Fibroblast of lung (primary cell): Measurements from ENCODE around the gene GHRH. TPM values are rescaled to one million over a fixed set of nuclear protein-coding genes. Genes with fewer than 3 reads are reported as not detected.

Source experiments
- DNase-seq, 2 donors: peaks; one replicate each; pipeline versions ENCODE4 v3.0.0 to v3.0.0-alpha.2; 2010; ENCODE audit warnings: low read depth in 2 of 2
- H2AFZ ChIP-seq: 2 replicates; pipeline ENCODE4 v1.5.1; 2012; ENCODE audit warnings: low read length, control low read depth, inconsistent platforms
- H3K27ac ChIP-seq: 2 replicates; pipeline ENCODE4 v1.5.1; 2011; ENCODE audit warnings: low read length, control low read depth; ENCODE audit not compliant: insufficient read depth
- H3K27me3 ChIP-seq: 2 replicates; pipeline ENCODE4 v1.5.1; 2011; ENCODE audit warnings: mild to moderate bottlenecking, low read length; ENCODE audit not compliant: control insufficient read depth, insufficient read depth
- H3K36me3 ChIP-seq: 2 replicates; pipeline ENCODE4 v1.5.1; 2011; ENCODE audit warnings: low read length; ENCODE audit not compliant: control insufficient read depth, insufficient read depth
- H3K4me1 ChIP-seq: 2 replicates; pipeline ENCODE4 v1.5.1; 2011; ENCODE audit warnings: low read length; ENCODE audit not compliant: control insufficient read depth, insufficient read depth; ENCODE audit errors: extremely low read depth
- H3K4me2 ChIP-seq: 2 replicates; pipeline ENCODE4 v1.5.1; 2011; ENCODE audit warnings: low read length, control low read depth; ENCODE audit not compliant: insufficient read depth; ENCODE audit errors: extremely low read depth
- H3K4me3 ChIP-seq, 4 experiments: fragments of 200-600 bp in 1 of 4; sonication (generic) in 1 of 4; replicated peaks in 1 of 4; 2 replicates each; pipeline ENCODE4 v1.5.1; 2011 to 2016; ENCODE audit warnings: low read length in 4 of 4, low read depth in 3 of 4, mild to moderate bottlenecking in 3 of 4, control low read depth in 2 of 4, inconsistent platforms in 1 of 4, mixed read lengths in 1 of 4; ENCODE audit not compliant: insufficient read depth in 1 of 4; ENCODE audit errors: control extremely low read depth in 1 of 4
- H3K79me2 ChIP-seq: 2 replicates; pipeline ENCODE4 v1.5.1; 2012; ENCODE audit warnings: mild to moderate bottlenecking, low read length, inconsistent platforms; ENCODE audit not compliant: control insufficient read depth, insufficient read depth
- H3K9ac ChIP-seq: 2 replicates; pipeline ENCODE4 v1.5.1; 2011; ENCODE audit warnings: mild to moderate bottlenecking, low read length, control low read depth; ENCODE audit not compliant: insufficient read depth
- H3K9me3 ChIP-seq: 2 replicates; pipeline ENCODE4 v1.5.1; 2012; ENCODE audit warnings: low read depth, low read length; ENCODE audit not compliant: control insufficient read depth, insufficient read depth
- H4K20me1 ChIP-seq: 2 replicates; pipeline ENCODE4 v1.5.1; 2011; ENCODE audit warnings: low read length; ENCODE audit not compliant: control insufficient read depth, insufficient read depth; ENCODE audit errors: extremely low read depth
- CTCF ChIP-seq, 2 donors: IDR thresholded peaks in 1 of 2; conservative IDR thresholded peaks in 1 of 2; 1 replicate in 1 of 2; 2 replicates in 1 of 2; pipeline ENCODE4 v1.5.1; 2011 to 2012; ENCODE audit warnings: low read length in 2 of 2, control low read depth in 1 of 2, inconsistent platforms in 1 of 2, low read depth in 1 of 2, mild to moderate bottlenecking in 1 of 2
- EZH2 ChIP-seq: IDR thresholded peaks from 2 replicates; pipeline ENCODE4 v1.5.1; 2012; ENCODE audit warnings: low read length, control low read depth, mild to moderate bottlenecking; ENCODE audit errors: missing control alignments
- polyA plus RNA-seq, 2 donors: library from polyadenylated mRNA; depleted of rRNA in 1 of 2; stranded (reverse) in 1 of 2; unstranded in 1 of 2; fragments of >200 nt; gene quantifications; 2 replicates each; pipeline ENCODE4 v1.2.1, GENCODE V29; 2011 to 2012; ENCODE audit warnings: missing spikeins in 1 of 2
- total RNA-seq: library from RNA; depleted of rRNA; stranded (reverse); fragments of >200 nt; gene quantifications from 2 replicates; pipeline ENCODE4 v1.2.1, GENCODE V29; 2014

GHRH gene
- total and polyA plus RNA-seq, 2 donors (not counting 1 experiment from before 2014, with no cell fraction given) = not detected

- Histone ChIP-seq H3K9me3 (no peaks in the 10 kb centered on the region), H3K27ac (no peak overlapping the region), H3K4me1 (peaks cover 30% of the 10 kb centered on the region), H3K27me3 (no peaks in the 10 kb centered on the region), H4K20me1 (no peaks in the 10 kb centered on the region), H3K36me3 (peaks cover 4% of the 10 kb centered on the region), H3K4me3 (no peak overlapping the region), H2AFZ (no peak overlapping the region), H3K79me2 (peaks cover 41% of the 10 kb centered on the region), H3K9ac (no peak overlapping the region), H3K4me2 (no peak overlapping the region)
- peak in 1 of 2 donors; percentile 73 for DNase-seq
- no peak for TF ChIP-seq EZH2
- TF ChIP-seq CTCF (conservative IDR thresholded peaks at IDR 0.05 in 1 of 2, IDR thresholded peaks at IDR 0.05 in 1 of 2; ENCODE audit: low read depth in 1 of 2, low read length in 2 of 2) = no peak
These were observed 36.8 kb upstream of the GHRH start for GRCh38 chr20:37298190-37298939.

GRCh38 chr20:37297066-37297736 lies 35.6 kb upstream of the GHRH start:
- TF ChIP-seq EZH2 (no peak), CTCF (conservative IDR thresholded peaks at IDR 0.05 in 1 of 2, IDR thresholded peaks at IDR 0.05 in 1 of 2; ENCODE audit: low read depth in 1 of 2, low read length in 2 of 2) (no peak)

GRCh38 chr20:37296371-37296770 lies 34.8 kb upstream of the GHRH start:
- H3K4me3 ChIP-seq = no peak overlapping the region
- no peak for DNase-seq
- no peak overlapping the region for H2AFZ ChIP-seq
- TF ChIP-seq CTCF (conservative IDR thresholded peaks at IDR 0.05 in 1 of 2, IDR thresholded peaks at IDR 0.05 in 1 of 2; ENCODE audit: low read depth in 1 of 2, low read length in 2 of 2) = no peak
- no peak for TF ChIP-seq EZH2
- no peak overlapping the region for H3K9ac ChIP-seq
- no peaks in the 10 kb centered on the region for H4K20me1 ChIP-seq
- H3K4me1 ChIP-seq = peaks cover 30% of the 10 kb centered on the region
- H3K27ac ChIP-seq = peak overlapping the region; percentile 14
- no peak overlapping the region for H3K4me2 ChIP-seq
- H3K79me2 ChIP-seq = peaks cover 54% of the 10 kb centered on the region
- peaks cover 2% of the 10 kb centered on the region for H3K36me3 ChIP-seq
- H3K27me3 ChIP-seq = no peaks in the 10 kb centered on the region
- no peaks in the 10 kb centered on the region for H3K9me3 ChIP-seq

More at GRCh38 chr20:37297066-37297736, 35.6 kb upstream of the GHRH start:
- peak; percentile 54 to 97 for DNase-seq
- Histone ChIP-seq H4K20me1 (no peaks in the 10 kb centered on the region), H3K4me3 (no peak overlapping the region), H3K27ac (peak overlapping the region; percentile 51), H3K36me3 (peaks cover 2% of the 10 kb centered on the region), H3K9ac (no peak overlapping the region), H3K4me1 (peaks cover 30% of the 10 kb centered on the region), H3K9me3 (no peaks in the 10 kb centered on the region), H3K27me3 (no peaks in the 10 kb centered on the region), H3K4me2 (peak overlapping the region; percentile 40), H2AFZ (no peak overlapping the region), H3K79me2 (peaks cover 47% of the 10 kb centered on the region)
